GM21786 (cell line): ENCODE data around the gene ANKRD66.
"Not testable (repeated sequence)": the region's sequence is repeated elsewhere in the genome, so short reads cannot be mapped to it uniquely, and the experiment has no call there.

Experiments used
- ATAC-seq: cut with Tn5 transposase; IDR thresholded peaks from one replicate; pipeline ENCODE4 v1.9.1; 2021; ENCODE audit not compliant: unreplicated experiment

Gene ANKRD66

DNA sequence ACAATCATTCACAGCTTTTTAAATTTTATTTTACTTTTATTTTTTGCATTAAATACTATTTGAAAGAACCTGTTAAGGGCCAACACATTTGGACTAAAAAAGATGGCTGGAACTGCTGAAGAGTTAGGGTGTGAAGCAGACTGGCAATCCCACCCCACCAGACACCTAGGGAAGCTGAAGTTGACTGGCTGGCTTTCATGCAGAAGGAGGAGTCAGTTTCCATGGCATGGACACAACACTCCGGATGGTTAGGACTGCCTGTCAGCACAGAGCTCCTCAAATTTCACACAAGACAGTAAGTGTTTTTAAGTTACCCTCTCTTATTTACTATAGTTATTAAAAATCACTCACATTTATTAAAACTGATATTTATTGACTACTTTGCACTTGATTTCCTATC lies at the start of gene ANKRD66:
Gene ANKRD66 (plus strand): TSS at position 238 of the 400 bp plus-strand sequence. CDS start 5,016 bp downstream, outside the sequence.
- ATAC-seq: no peak

DNA sequence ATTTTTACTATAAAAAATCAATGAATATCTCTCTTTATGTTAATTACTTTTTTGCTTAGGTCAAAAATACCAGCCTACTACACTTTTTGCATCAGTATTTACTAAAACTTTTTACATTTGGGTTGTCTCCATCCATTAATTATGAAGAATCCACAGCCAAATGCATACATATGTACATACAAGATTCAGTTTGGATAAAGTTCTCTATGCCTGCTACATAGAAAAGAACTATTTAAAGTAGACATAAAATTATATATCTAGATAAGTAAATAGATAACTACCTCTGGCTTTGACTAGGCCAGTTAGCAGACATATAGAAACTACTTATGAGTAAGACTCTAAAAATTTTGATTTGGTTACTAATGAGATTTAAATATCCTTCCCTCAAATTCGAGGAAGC lies 46.8 kb upstream of the ANKRD66 start:
- no peak for ATAC-seq

GRCh38 chr6:46704562-46704961 lies 42.2 kb upstream of the ANKRD66 start:
- no peak for ATAC-seq

- no peak for ATAC-seq
Observed at GRCh38 chr6:46706464-46706863, 40.3 kb upstream of the ANKRD66 start.

- ATAC-seq: no peak
Observed at GRCh38 chr6:46711491-46711890, 35.2 kb upstream of the ANKRD66 start.

DNA sequence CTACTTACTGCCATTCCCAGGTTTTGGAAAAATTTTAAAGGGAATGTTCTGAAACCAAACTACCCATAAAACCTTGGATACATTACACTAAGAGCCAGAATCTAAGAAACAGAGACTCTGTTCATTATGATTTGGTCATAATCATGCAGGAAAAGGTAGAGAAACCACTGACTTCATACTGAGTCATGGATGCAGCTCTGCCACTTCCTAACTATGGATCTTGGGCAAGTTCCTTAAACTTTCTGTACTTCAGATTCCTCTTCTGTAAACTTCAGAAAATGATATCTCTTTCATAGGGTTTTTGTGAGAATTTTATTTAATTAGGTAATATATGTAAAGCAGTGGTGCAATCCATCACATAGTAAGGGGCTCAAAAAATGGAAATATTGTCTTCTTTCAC lies 31.6 kb upstream of the ANKRD66 start:
- no peak for ATAC-seq

DNA sequence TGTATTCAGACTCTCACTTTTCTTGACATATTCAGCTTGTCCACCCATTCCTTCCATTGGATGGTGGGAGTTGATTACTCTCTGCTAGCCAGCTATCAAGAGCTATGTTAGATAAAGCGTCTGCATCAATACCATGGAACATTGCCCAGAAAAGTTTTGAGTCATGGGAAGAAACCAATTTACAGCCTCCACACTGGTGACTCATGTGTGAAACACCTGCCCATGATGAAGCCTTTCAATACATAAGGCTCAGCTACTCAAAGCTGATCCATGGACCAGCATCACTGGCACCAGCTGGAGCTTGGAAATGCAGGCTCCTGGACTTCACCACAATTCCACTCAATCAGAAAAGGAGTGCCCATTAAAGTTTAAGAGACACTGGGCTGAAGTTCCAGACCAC lies 27.6 kb upstream of the ANKRD66 start:
- no peak for ATAC-seq

DNA sequence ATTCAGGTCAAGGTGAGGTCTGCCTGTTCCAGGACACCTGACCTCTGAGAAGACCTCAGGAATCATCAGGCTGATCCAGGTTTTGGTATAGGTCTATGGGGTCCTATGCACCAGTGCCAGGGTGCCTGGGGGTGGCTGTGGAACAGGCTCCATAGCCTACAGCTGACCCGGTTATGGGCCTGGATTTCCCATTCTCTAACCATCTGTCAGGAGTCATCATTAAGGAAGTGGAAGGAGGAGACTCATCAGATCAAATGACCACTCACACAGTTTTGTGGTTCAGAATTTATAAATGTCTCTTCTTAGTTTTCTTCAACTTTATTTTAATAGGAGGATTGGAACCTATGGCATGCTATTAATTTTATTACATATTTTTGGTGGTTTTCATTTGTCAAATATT lies 26.3 kb upstream of the ANKRD66 start:
- ATAC-seq: no peak

DNA sequence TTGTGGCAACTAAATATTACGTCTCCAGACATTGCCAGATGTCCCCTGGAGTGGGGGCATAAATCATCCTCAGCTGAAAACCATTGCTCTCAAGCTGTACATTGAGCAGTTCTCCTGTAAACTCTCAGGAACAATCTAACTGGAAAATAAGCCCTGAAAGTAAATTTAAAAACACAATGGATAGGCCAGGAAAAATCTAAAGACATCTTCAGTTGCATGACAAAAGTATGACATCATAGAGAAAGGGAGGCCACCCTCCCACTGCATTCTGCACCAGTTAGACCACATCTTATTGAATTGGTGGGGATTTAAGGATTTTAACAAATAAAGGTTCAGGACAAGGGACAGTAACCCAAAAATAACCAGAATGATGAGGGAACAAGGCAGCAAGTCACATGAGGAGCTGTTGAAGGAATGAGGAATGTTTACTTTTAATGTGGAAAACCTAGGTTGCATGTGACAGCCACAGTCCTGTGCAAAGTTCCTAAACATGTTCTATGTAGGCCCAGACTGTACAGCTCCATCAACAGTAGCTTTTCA lies 16.9 kb upstream of the ANKRD66 start:
- ATAC-seq: no peak

- no peak for ATAC-seq
Observed at GRCh38 chr6:46730921-46731461, 15.7 kb upstream of the ANKRD66 start.

DNA sequence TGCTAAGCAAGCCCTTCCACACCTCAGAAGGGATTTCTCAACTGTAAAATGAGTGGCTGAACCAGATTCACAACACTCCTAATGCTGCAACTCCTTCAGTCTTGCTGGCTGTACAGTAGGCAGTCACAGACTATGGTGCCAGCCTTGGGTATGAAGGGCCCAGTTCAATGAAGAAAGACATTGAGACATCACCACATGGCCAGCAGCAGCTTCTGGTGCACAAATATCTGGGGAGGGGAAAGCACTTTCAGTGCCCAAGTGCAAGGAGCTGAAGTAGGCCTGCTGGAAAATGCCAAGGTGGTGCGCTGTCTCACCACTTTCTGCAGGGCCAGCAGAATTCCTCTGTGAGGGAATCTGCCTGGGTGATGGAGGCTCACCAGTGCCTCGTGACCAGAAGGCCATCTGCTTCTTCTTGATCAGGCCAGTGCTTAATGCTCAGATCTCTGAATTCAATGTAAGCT lies 13.4 kb upstream of the ANKRD66 start:
- ATAC-seq: no peak

DNA sequence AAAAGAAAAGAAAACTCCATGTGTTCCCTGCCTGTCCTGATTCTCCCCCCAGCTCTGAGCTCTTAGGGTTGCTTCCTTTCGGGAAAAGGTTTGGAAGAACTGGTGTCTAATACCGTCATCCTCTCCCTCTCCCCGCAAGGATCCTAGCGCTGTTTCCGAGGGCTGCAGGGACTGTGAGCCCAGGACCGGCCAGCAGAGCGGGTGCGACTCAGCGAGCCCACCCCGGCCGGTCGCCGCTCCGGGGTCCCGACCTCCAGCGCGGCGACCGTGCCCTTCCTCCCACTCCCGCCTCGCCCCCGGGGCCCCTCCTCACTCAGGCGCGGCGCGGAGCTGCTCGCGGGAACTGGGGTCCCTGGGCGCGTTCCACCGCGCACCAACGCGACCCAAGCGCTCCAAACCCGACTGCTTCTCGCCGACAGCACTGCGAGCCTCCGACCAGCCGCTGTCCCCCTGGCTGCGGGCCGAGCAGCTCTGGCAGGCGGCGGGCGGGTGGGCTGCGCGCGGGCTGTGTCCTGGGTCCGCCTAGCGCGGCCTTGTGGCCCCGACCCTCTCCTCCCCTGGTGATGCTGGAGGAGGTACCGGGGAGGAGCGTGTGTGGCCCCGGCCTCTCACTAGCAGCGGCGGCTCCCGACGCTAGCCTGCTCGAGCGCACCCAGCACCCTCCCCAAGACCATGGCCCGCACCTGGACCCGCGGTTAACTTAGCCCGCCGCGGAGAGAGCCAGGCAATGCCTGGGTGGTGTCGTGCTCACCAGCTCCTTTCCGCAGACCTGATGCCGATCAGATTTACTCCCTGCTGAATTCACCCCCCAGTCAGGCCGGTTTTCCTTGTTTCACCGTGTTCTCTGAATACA lies 11.6 kb upstream of the ANKRD66 start, which contains the start of gene PLA2G7:
Gene PLA2G7 (minus strand): TSS at position 509 of the 853 bp plus-strand sequence. CDS start 12,484 bp downstream, outside the sequence.
- no peak for ATAC-seq

DNA sequence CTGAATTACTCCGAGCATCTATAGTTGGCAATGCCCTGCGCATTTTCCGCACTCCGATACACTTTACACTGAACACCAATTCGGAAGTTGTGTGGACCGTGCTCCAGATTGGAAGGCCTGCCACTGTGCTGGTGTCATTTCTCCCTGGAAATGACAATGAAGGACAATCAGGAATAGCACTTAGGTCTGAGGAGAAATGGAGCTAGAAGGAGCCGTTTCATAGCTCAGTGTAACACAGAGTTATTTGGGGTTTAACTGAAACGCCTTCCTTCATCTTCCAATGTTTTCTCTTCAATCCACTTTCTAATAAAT lies 11.1 kb upstream of the ANKRD66 start:
- no peak for ATAC-seq

DNA sequence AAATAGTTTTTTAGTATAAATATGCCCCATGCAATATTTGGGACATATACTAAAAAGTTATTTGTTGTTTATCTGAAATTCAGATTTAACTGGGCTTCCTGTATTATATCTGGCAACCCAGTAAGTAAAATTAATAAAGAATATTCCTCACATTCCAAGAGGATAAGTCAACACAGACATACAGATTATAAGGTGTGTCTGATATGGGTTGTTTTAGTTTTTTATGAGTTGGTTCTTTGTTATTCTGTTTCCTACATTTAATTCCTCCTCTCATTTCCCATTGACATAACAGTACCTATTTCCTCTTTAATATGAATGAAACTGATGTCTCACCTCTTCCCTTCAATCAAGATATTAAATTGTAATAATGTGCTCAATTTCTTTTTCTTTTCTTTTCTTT lies 9.8 kb upstream of the ANKRD66 start:
- ATAC-seq: no peak

DNA sequence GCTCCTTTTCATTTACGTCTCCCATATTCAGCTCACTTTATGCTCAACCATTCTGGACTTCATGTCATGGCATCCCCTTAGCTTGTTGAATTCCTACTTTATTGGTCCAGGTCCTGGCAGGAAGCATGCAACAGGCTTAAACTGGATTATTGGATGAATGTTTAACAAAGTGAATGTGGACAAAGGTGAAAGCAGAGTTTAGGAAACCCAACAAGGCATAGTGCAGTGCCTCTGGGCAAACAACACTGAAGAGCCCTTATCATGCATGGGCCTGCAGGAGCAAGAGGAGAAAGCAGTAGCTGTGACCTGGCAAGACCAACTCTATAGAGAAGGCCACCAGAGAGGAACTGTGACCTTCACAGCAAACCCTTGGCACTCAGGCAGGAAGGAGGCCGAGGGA lies 5.3 kb upstream of the ANKRD66 start:
- ATAC-seq: no peak

GRCh38 chr6:46741910-46742309 lies 4.8 kb upstream of the ANKRD66 start:
- no peak for ATAC-seq

GRCh38 chr6:46743425-46744158 lies 3.1 kb upstream of the ANKRD66 start:
- ATAC-seq: no peak

GRCh38 chr6:46744159-46744725 lies 2.5 kb upstream of the ANKRD66 start:
- not testable (repeated sequence) for ATAC-seq

DNA sequence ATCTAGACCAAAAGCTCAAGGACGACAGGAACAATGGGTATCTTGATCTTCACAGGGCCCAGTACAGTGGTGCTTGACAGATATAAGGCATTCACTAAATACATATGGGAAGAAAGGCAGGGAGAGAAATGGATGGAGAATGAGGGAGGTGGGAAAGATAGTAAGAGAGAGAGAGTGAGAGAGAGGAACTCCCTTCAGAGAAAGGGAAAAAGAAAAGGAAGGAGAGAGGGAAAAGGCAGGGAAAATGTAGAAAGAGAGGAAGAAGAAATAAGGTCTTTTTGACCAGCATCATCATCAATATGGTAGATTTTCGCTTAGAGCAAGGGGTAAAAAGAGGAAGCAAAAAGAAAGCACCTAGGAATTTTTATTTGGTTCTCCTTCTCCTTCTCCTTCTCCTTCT lies 760 bp upstream of the ANKRD66 start:
- ATAC-seq: no peak

DNA sequence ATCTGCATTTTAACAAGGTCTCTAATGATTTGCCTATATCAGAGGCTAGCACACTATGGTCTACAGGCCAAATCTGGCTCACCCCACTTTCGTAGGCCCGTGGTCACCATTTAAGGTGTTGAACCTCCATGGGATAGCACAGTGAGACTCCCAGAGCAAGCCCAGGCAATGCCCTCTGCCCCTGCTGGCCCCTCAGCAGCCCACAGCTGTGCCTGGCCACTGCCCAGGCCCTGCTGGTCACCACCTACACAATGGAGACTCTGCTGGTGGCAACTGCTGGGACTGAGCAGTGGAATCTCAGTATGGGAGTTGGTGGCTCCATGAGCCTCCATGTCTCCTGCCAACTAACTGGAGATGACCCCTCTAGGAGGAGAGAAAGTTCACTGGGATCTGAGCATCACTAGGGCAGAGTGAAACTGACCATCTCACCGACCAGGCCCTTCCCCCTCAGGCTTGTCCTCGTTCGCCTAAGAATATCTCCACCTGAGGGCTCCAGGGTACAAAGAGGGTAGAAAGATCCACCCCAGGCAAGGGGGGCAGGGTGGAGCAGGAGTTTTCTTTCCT lies 2.3 kb downstream of the ANKRD66 start:
- no peak for ATAC-seq

GRCh38 chr6:46749731-46750130 lies 3.0 kb downstream of the ANKRD66 start:
- no peak for ATAC-seq
